OCI-LY7 (cell line): Measurements from ENCODE around the gene ALG14. TPM values are rescaled to one million over a fixed set of nuclear protein-coding genes. Genes with fewer than 3 reads are reported as not detected.

ENCODE experiments used
- BruUV-seq: library from RNA; stranded (reverse); fragments of 400-500 nt; replicated peaks from 2 replicates; lab custom pipeline; 2021; lab: Mats Ljungman, UMichigan
- CTCF ChIA-PET: fragments of 300-600 bp; sonication (Branson Sonifier 250); formaldehyde crosslinking; loops from one replicate; lab custom pipeline; 2022; ENCODE audit warnings: antibody characterized with exemption; ENCODE audit not compliant: unreplicated experiment; lab: Charles Lee
- POLR2A ChIA-PET: fragments of 300-600 bp; sonication (Branson Sonifier 250); formaldehyde crosslinking; loops from one replicate; lab custom pipeline; 2022; ENCODE audit warnings: antibody characterized with exemption; lab: Charles Lee
- DNase-seq: peaks from one replicate; pipeline ENCODE4 v3.0.0-alpha.2; 2015; ENCODE audit warnings: low spot score
- H2AFZ ChIP-seq: fragments of 200-600 bp; sonication (generic), shearing (Covaris generic); 2 replicates; pipeline ENCODE4 v1.6.1; 2014; ENCODE audit warnings: mild to moderate bottlenecking, antibody characterized with exemption, low read length, moderate library complexity
- H3K27ac ChIP-seq: fragments of 200-600 bp; sonication (generic); 2 replicates; pipeline ENCODE4 v1.5.1; 2014; ENCODE audit warnings: mixed run types, low read depth, mild to moderate bottlenecking, moderate library complexity, low read length, inconsistent platforms; ENCODE audit not compliant: poor library complexity, severe bottlenecking
- H3K36me3 ChIP-seq: fragments of 200-600 bp; sonication (generic); 2 replicates; pipeline ENCODE4 v1.6.1; 2014; ENCODE audit warnings: mild to moderate bottlenecking, antibody characterized with exemption, low read length, moderate library complexity, mixed read lengths; ENCODE audit not compliant: insufficient read depth
- H3K4me1 ChIP-seq: fragments of 200-600 bp; sonication (generic); 2 replicates; pipeline ENCODE4 v1.5.1; 2014; ENCODE audit warnings: mild to moderate bottlenecking, low read length; ENCODE audit not compliant: insufficient read depth, poor library complexity, severe bottlenecking
- H3K4me2 ChIP-seq: fragments of 200-600 bp; sonication (generic); 2 replicates; pipeline ENCODE4 v1.6.1; 2014; ENCODE audit warnings: mild to moderate bottlenecking, low read length
- H3K4me3 ChIP-seq: fragments of 200-600 bp; sonication (generic); 2 replicates; pipeline ENCODE4 v1.5.1; 2014; ENCODE audit warnings: mild to moderate bottlenecking, low read depth, low read length; ENCODE audit not compliant: poor library complexity, severe bottlenecking
- H3K79me2 ChIP-seq: fragments of 200-600 bp; sonication (generic); 2 replicates; pipeline ENCODE4 v1.6.1; 2016; ENCODE audit warnings: low read depth, mild to moderate bottlenecking, low read length, moderate library complexity, mixed read lengths; ENCODE audit not compliant: insufficient read depth
- H3K9me2 ChIP-seq: fragments of 200-600 bp; sonication (generic); 2 replicates; pipeline ENCODE4 v1.6.1; 2016; ENCODE audit warnings: mild to moderate bottlenecking, low read length, mixed read lengths; ENCODE audit not compliant: insufficient read depth
- H3K9me3 ChIP-seq: fragments of 200-600 bp; sonication (generic); 2 replicates; pipeline ENCODE4 v1.6.1; 2014; ENCODE audit warnings: mild to moderate bottlenecking, mixed run types, low read length, mixed read lengths
- H4K20me1 ChIP-seq: fragments of 200-600 bp; sonication (generic); 2 replicates; pipeline ENCODE4 v1.6.1; 2014; ENCODE audit warnings: mild to moderate bottlenecking, antibody characterized with exemption, low read length, moderate library complexity, mixed read lengths; ENCODE audit not compliant: insufficient read depth
- EZH2phosphoT487 ChIP-seq: fragments of 200-600 bp; sonication (generic); IDR thresholded peaks from 2 replicates; pipeline ENCODE4 v1.6.1; 2018; ENCODE audit warnings: low read depth, borderline replicate concordance, mild to moderate bottlenecking, mixed run types, antibody characterized with exemption, low read length, moderate library complexity, mixed read lengths
- intact Hi-C: fragments of 100-400 bp; cut with micrococcal nuclease; formaldehyde crosslinking; loops from one replicate; pipeline ENCODE4 v1.10.0; 2022; ENCODE audit not compliant: unreplicated experiment
- total RNA-seq, 2 experiments: library from RNA; depleted of rRNA in 1 of 2; stranded (reverse); fragments of >200 nt in 1 of 2; shearing (Covaris generic) in 1 of 2; gene quantifications; 2 replicates each; pipeline ENCODE4 v1.2.3, GENCODE V29; 2014 to 2022
- TF ChIP-seq, protein P1 (sequence below): fragments of 200-600 bp; sonication (generic); conservative IDR thresholded peaks from 2 replicates; pipeline ENCODE4 v1.5.1; 2014; ENCODE audit warnings: mild to moderate bottlenecking, antibody characterized with exemption, low read length, moderate library complexity, mixed read lengths

Gene ALG14
- total RNA-seq, 2 experiments from 2014 or later = 1.6 to 8.3 TPM

DNA sequence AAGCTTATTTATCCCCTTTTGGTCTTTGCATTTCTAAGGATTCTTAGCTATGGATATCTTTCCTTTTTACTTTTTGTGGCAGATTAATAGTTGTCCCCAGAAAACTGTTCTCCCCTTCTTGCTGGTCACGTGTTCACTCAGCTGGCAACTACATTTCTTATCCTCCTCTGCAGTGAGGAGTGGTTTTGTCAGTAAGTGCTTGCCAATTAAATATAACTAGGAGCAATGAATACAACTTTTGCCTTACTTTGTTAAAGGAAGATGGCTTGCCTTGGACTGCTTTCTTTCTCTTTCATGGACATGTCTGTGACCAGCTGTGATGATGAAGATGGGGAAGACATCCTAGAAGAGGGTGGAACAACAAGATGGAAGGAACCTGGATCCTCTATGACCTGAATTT is 15.6 kb upstream of the ALG14 start:
- POLR2A ChIA-PET = interaction anchor here (0.6 kb wide), 1 partner anchor 403 kb away, joined by 3 read pairs; no protein-coding TSS in a partner anchor

DNA sequence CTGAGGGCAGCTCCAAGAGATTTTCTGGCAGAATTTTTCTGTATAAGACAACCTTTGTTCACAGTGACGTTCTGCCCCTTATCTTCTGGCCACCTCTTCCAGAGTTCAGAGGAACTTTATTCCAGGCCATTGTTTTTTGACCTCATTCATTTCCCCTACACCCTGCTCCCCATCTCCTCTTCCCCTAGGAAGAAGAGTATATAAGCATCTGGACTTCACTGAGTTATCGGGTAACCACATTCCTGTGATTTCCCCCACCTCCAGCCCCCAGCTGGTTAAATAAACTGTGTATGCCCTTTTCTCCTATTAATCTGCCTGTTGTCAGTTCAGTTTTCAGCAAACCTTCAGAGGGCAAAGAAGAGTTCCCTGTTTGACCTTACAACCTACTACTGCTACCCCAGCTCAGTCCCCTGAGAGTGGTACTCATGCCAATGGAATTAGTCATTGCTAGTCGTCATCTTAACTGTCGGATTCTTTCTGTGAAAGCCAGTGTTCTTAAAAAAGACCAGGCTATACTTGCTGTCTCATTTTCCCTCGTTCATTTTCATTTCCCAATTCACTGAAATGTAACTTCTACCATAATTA is 14.3 kb upstream of the ALG14 start:
- CTCF ChIA-PET = no interaction called here
- Histone ChIP-seq H2AFZ (no peak overlapping the region), H3K27ac (no peak overlapping the region)

More for the DNA sequence above, 15.6 kb upstream of the ALG14 start:
- Histone ChIP-seq H3K9me3 (no peaks in the 10 kb centered on the region), H3K4me3 (no peak overlapping the region), H4K20me1 (no peaks in the 10 kb centered on the region), H3K27ac (no peak overlapping the region), H3K4me2 (no peak overlapping the region), H3K4me1 (no peaks in the 10 kb centered on the region), H2AFZ (no peak overlapping the region), H3K36me3 (no peaks in the 10 kb centered on the region), H3K79me2 (no peaks in the 10 kb centered on the region), H3K9me2 (no peaks in the 10 kb centered on the region)
- DNase-seq = no peak
- TF ChIP-seq, protein P1, sequence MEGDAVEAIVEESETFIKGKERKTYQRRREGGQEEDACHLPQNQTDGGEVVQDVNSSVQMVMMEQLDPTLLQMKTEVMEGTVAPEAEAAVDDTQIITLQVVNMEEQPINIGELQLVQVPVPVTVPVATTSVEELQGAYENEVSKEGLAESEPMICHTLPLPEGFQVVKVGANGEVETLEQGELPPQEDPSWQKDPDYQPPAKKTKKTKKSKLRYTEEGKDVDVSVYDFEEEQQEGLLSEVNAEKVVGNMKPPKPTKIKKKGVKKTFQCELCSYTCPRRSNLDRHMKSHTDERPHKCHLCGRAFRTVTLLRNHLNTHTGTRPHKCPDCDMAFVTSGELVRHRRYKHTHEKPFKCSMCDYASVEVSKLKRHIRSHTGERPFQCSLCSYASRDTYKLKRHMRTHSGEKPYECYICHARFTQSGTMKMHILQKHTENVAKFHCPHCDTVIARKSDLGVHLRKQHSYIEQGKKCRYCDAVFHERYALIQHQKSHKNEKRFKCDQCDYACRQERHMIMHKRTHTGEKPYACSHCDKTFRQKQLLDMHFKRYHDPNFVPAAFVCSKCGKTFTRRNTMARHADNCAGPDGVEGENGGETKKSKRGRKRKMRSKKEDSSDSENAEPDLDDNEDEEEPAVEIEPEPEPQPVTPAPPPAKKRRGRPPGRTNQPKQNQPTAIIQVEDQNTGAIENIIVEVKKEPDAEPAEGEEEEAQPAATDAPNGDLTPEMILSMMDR = no peak
- TF ChIP-seq EZH2phosphoT487 = no peak
- CTCF ChIA-PET = interaction anchor here (1.7 kb wide), 1 partner anchor 146 kb away, joined by 3 read pairs; the partner anchor contains the start of gene RWDD3
- intact Hi-C loops = no loop called here
- no TSS peak for BruUV-seq

More for the DNA sequence above, 14.3 kb upstream of the ALG14 start:
- no peaks in the 10 kb centered on the region for H3K36me3 ChIP-seq
- no peaks in the 10 kb centered on the region for H3K79me2 ChIP-seq
- no TSS peak for BruUV-seq
- POLR2A ChIA-PET = no interaction called here
- no peak overlapping the region for H3K4me2 ChIP-seq
- H4K20me1 ChIP-seq = no peaks in the 10 kb centered on the region
- no peak overlapping the region for H3K4me3 ChIP-seq
- no peaks in the 10 kb centered on the region for H3K9me3 ChIP-seq
- no peak for DNase-seq
- intact Hi-C loops = no loop called here
- no peaks in the 10 kb centered on the region for H3K9me2 ChIP-seq
- TF ChIP-seq, protein P1 = no peak
- no peak for TF ChIP-seq EZH2phosphoT487
- H3K4me1 ChIP-seq = no peaks in the 10 kb centered on the region
